ENCODE results near the gene CD48.

The CD48 gene

DNA sequence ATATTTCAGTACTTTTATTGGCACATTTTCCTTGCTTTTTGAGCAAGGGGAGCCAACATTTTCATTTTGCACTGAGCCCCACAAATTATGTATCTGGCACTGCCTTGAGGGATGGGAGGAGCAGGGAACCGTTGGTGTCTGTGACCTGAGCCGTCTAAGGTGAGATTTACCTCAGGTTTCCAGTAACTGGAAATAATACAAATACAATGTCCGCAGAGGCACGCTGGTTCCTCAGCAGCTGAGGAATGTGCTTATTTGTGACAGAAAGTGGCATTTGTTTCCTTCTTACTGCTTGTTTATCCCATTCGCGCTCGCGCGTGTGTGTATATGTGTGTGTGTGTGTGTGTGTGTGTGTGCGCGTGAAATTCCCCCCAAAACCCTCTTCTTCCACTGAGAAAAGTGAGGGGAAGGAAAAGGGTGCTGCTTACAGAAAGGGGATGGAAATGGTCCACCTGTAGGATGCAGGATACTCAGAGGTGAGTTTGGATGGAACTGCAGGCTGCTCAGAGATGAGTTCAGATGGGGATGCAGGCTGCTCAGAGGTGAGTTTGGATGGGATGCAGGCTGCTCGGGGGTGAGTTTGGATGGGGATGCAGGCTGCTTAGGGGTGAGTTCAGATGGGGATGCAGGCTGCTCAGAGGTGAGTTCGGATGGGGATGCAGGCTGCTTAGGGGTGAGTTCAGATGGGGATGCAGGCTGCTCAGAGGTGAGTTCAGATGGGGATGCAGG, 34.6 kb downstream of the CD48 start:
- DNase-seq (ENCODE audit: low read depth in 2 of 2): no peak

DNA sequence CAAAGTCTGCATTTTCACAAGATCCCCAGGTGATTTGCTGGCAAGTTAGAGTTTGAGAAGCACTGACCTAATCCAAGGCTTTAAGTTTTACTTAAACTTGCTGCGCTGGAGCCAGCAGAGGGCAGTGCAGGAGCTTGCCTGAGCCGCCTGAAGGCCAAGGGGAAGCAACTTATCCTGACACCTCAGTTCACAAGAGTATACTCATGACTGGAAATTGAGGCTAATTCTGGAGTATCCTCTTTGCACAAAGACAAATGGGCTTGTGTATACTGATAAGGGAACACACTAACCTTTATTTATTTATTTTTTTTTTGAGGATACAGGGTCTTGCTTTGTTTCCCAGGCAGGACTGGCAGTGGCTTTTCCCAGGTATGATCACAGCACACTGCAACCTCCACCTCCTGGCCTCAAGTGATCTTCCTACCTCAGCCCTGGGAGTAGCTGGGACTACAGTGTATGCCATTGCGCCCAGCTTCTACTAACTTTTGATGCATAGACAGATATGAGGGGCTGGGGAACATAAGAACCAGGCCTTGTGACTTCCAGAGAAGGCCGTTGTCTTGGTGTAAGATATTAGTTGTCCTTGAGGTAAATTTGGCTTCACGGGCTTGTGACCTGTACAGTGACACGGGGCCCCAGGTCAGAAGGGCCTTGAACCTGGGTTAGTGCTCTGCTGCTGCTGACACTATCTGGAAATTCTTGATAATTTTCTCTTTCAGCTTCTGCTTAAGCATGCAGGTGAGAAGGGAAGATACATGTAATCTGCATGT, 35.8 kb downstream of the CD48 start:
- peak; percentile 43 to 68 for DNase-seq (ENCODE audit: low read depth in 2 of 2)

DNA sequence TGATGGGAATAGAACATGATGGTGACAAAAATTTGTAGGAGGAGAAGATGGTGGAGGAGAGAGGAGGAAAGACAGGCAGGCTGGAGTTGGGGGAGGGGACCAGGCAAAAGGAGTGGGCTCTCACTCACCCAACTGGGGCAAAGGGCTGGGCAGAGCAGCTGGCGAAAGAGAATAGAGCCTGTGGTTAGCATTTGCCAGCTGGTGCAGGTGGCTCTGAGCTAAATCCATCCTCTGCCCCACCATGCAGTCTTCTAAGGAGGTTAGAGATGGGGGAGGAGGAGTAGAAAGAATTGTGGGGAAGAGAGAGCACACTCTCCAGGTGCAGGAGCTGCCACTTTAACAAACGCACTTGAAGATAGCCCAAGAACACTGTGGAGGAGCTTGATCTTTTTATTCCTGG, 37.2 kb downstream of the CD48 start:
- DNase-seq (ENCODE audit: low read depth in 2 of 2): no peak

DNA sequence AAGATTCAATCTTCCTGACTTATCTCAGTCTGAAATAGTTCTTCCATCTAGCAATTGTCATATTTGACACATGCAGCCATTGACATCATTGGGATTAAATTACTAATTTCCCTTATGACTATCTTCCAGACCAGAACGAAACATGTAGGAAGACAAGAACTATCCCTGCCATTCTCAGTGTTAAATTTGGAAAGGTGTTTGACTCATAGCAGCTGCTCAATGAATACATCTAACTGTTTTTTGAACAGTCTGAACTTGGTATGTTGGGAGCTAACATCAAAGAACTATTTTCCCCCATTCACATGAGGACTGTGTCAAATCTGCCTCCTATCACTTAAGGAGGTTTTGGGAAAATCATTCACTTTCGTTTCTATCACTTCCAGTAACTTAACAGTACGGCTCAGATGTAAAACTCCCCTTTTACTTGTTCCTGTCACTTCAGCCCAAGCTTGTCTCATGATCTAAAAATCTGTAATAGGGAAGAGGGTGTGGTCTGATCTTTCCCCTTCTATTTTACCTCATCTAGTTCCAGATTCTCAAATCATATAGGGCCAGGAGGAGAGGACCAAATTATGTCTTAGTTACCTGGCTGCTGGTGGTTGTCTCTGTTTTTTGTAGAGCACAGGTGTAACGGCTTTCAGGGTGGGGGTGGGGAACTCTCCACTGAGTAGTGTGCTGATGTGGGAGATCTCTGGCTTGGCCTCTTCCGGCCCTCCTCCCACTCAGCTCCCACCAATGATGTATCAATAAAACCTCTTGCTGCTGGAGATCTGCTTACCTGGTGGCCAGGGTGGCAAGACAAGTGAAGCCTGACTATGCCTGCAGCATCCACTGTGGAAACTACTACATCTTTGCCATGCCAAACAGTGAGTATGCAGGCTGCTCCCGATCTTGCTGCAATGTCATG, 38.6 kb downstream of the CD48 start:
- DNase-seq (ENCODE audit: low read depth in 2 of 2): no peak

DNA sequence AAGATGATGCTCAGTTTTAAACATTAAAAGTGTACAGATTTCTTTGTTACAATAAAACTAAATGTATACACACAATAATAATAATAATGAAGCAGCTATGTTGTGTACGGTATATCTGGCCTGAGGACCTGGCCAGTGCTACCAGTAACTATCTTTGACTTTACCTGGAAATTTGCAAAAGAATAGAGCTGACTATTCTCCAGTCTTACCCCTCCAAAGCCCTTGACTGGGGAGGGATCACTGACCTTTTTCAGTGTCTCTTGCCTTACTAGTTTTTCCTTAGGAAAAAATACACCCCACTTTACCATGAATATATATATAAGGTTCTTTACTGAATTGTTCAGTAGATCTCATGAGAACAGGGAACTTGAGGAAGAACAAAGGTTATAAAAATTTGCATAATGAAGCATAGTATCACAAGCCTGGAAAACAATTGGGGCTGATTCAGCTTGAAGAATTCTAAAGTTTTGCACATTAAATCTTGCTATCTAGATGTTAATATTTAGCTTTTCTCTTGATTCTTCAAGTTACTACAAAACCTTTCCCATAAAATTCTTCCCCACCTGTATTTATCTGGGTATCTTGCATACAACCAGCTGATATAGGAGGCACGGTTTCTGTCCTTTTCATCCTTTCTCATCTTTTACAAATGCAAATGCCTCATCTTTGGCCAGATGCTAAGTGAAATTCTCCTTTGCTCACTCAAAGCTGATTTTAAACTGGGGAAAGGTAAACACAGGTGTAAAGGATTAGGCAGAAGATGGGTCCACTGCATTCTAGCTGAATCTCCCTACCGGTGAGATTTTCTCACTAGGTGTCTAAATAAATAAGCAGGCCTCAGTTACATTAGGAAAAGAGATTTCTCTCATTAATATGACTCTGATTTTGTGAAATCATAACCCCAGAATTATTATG, 39.8 kb downstream of the CD48 start:
- no peak for DNase-seq (ENCODE audit: low read depth in 2 of 2)

DNA sequence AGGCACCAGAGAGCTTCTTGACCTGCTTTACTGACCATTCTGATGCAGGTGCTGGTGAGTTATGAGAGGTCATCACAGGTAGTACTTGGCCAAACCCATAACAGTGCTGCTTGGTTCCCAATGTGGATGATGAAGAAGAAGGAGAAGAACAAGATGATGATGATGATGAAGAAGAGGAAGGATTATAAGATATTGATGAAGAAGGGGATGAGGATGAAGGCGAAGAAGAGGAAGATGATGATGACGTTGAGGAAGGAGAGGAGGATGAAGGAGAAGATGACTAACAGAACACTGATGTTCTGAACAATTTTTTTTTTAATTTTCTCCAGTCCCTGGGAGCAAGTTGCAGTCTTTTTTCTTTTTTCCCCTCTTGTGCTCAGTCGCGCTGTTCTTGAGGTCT, 40.9 kb downstream of the CD48 start:
- no peak for DNase-seq (ENCODE audit: low read depth in 2 of 2)

DNA sequence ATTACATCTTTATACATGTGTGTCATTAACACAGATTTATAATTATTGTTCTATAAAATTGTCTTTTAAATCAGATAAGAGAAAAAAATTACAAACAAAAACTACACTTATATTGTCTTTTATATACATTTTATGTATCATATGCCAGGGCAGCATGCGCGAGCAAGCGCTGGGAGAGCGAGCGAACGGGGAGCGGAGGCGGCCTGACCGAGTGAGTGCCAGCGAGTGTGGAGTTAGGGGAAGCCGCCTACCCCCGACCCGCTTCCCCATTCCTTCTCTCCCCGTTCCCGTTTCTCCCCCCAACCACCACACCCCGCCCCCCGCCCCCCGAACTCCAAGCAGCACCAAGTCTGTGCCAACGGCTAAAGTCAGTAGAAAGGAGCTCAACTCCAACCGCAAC, 41.8 kb downstream of the CD48 start:
- DNase-seq (ENCODE audit: low read depth in 2 of 2): no peak

DNA sequence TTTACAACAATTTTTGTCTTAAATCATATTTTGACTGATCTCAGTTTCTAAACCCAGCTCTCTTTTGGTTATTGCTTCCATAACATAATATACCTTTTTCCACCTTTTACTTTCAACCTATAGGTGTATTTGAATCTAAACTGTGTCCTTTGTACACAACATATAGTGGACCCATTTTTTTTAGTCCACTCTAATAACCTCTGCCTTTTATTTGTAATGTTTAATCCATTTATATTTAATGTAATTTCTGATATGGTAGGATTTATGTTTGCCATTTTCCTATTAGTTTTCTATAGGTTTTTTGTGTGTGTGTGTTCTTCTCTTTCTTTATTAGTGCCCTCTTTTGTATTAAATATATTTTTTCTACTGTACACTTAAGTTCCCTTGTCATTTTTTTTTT, 42.3 kb downstream of the CD48 start:
- DNase-seq (ENCODE audit: low read depth in 2 of 2): no peak

DNA sequence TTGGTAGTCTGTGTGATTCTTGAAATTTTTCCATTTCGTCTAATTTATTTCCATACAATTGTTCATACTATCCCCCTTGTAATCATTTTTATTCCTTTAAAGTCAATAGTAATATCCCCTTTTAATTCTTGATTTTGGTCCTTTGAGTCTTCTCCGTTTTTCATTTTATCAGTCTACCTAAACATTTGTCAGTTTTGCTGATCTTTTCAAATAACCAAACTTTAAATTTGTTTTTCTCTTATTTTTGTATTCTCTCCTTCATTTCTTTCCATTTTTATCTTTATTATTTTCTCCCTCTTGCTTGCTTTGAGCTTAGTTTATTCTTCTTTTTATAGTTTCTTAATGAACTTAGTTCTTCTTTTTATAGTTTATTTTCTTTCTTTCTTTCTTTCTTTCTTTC, 43.7 kb downstream of the CD48 start:
- DNase-seq (ENCODE audit: low read depth in 2 of 2): no peak

DNA sequence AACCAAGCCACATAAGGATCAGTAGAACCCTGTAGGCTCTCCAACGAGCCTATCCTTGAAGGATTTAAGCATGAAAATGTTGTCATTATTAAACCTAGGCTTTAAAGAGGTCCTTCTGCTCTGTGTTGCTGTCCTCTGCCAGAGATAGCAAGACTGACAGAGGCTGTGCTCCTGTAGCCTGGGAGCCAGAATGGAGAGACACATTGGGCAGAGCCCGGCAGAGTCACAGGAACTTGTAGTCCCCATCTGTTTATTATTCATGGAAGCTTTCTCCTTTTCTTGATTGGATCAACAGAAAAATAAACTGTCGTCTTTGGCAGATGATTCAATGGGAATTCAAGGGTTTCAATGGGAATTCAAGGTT, 45.6 kb downstream of the CD48 start:
- DNase-seq (ENCODE audit: low read depth in 2 of 2): no peak

DNA sequence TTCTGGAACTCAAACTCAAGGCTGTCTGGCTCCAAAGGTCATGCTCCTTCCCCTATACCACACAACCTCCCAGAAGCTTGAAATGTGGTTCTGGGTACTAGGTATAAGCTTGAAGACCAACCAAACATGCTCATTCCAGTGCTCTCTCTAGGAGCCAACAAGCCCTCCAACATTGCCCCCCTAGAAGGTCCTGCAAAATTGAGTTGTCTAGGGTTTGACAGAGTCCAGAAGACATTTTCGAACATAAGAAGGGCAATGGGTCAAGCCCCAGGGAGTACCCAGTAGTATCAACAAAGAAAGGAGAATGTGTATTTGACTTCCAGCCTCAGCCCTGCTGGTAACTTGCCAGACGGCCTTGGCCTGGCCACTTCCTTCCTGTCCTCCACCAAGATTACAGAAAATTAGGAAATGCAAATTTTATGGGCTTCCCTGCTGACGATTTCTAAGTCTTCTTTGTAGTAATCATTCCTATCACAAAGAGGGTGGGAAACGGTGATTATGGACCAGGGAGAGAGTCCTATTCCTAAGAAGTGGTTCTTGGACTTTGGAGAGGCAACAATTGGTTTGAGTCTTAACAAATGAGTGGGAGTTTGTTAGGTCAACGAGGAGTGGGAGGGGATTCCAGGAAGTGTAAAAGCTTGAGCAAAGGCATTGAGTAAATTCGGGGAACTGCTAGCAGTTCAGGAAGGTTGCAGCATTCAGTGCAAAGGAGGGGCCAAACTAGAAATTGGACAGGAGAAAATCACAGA, 46.1 kb downstream of the CD48 start:
- no peak for DNase-seq (ENCODE audit: low read depth in 2 of 2)

DNA sequence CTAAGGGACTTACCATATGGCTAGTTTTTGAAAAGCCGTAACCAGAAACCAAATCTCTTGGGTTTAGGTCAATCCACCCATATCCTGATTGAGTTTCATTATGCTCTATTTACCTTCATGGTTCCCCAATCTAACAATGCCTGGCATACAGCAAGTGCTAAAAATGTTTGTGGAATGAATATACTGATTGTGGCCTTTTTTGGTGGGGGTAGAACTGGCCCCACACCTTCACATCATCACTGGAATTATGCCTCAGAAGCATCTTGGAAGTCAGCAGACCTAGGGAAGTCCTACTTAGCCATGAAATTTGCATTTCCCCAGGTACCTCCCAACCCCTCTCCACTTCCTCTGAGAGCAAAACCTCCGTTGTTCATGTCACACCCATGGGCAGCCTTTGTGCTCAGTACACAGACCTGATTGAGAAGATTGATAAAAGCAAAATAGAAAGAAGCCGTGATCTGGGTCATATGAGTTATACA, 47.0 kb downstream of the CD48 start:
- DNase-seq (ENCODE audit: low read depth in 2 of 2): no peak

DNA sequence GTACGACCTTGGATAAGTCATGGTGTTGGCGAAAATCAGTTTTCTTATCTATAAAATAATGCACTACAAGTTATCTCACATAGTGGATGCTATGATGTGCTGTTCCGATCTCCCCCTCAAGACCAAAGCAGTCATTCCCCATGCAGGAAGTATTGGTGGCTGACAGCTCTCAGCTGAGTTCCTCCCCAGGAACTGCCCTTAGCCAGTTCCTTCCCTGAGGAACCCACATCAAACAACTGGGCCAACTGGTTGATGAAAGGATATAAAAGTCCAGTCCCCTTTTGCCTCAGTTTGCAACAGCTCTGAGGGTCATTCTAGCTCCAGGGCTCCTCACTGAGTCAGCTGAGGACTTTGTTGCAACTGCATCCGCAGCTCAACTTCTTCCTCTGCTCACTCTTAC, 48.7 kb downstream of the CD48 start:
- DNase-seq (ENCODE audit: low read depth in 2 of 2): no peak

DNA sequence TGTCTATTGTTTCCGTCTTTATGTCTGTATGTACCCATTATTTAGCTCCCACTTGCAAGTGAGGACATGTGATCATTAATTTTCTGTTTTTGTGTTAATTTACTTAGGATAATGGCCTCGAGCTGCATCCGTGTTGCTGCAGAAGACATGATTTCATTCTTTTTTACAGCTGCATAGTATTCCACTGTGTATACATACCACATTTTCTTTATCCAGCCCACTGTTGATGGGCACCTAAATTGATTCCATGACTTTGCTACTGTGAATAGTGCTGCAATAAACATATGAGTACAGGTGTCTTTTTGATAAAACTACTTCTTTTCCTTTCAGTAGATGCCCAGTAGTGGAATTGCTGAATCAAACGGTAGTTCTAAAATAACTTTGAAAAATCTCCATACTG, 52.1 kb downstream of the CD48 start:
- no peak for DNase-seq (ENCODE audit: low read depth in 2 of 2)

DNA sequence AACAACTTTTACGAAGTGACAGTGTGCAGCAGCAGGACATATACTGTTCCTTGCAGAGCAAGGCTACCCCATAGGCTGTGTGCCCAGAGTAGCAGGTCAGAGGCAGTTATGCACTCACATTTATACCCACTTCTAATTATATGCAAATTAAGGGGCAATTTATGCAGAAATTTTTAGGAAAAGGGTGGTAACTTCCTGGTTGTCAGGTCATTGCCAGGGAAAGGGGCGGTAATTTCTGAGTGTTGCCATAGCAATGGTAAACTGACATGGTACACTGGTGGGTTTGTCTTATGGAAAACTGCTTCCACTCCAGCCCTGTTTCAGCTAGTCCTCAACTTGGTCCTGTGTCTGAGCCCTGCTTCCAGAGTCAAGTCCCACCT, 52.8 kb downstream of the CD48 start:
- no peak for DNase-seq (ENCODE audit: low read depth in 2 of 2)

DNA sequence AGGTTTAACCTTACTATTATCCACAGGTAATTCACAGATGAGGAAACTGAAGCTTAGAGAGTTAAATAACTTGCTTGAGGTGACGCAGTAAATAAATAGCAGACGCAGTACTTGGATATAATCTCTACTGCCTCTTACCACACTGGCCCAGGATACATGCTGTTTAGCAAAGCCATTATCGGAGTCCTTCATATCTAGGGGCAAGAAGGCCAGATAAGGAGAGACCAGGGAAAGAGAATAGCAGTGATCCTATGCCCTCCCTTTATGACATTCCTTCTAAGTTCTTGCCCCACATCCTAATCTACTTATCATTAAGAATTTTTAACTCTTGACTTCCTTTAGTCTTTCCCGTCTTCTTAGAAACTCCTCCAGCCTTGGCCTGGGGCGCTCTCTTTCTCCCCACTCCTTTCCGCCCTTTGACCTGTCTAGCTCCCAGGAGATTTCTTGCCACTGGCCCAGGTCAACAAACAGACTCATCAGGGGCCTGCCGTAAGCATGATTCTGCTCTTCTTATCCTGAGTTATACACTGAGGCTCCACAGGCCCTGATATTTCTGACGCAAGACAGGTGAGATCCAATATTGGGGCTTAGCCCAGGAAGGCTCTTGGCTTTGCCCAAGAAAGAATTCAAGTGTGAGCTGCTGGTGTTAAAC, 53.3 kb downstream of the CD48 start:
- DNase-seq (ENCODE audit: low read depth in 2 of 2): no peak

DNA sequence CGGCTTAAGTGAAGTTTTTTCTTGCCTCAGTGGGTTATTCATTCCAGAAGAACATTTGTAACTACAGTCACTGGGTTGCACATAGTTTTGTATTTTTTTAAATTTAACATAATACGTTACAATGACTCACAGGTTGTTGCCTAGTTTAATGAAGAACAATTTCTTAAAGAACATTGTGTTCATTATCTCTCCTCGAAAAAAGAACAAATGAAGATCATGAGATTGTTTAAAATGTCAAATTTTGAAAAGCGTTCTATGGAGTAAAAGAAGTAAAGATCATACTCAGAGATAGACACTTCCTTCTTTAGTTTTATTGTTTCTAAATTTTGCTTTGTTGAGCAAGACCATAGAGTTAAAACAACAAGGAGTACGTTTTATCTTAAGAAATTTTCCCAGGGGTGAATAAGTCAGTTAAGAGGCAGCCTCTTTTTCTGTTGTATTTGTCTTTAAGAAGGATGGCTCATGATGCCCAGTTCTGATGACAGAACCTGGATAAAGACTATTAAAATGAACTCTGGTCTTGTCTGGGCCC, 54.3 kb downstream of the CD48 start:
- DNase-seq (ENCODE audit: low read depth in 2 of 2): no peak

DNA sequence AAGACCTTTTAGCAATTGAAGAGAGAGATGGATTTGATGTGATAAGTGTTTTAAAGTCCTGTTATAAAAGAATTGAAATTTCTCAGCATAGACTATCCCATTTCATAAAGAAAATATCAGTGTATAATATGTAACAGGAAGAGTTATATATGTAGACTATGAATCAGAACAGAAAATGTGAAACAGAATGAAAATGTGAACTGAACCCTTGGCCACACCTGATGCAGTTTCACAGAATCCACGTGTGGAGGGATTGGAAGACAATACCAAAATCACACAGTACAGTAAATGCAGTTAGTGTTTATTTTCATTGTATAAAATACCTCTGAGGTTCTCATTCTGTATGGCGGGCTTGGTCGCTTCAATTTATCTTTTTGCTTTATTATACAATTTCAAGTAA, 54.9 kb downstream of the CD48 start:
- no peak for DNase-seq (ENCODE audit: low read depth in 2 of 2)

DNA sequence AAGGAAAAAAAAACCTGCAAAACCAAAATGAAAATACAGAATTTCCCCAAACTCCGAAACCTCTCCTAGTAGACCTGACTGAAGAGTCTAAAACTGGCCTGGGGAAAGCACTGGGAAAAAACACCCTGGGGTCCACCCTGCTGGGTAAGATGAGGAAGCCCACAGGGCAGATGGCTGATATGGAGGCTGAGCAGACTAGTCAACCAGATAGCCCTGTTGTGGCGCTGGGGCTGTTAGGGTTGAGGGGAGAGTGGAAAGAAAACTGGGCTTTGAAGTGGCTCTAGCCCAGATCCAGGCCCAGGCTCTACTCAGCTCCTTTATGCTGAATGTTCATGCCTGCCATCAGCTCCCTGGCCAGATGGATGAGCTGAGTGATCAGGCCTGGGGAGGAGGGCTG, 58.0 kb downstream of the CD48 start:
- DNase-seq (ENCODE audit: low read depth in 2 of 2): no peak
